ENCODE results near the gene BASP1. TPM values are rescaled to one million over a fixed set of nuclear protein-coding genes. Genes with fewer than 3 reads are reported as not detected.

The BASP1 gene
- total and polyA plus RNA-seq, 2 donors (not counting 1 experiment from before 2014, with no cell fraction given) = 53.0 to 66.4 TPM

- intact Hi-C loops (cut with micrococcal nuclease) = no loop called here
- Mint-ChIP-seq H3K4me3 (peak overlapping the region; percentile 5), H3K9me3 (ENCODE audit: insufficient read depth) (no peaks in the 10 kb centered on the region), H3K27me3 (no peaks in the 10 kb centered on the region), H3K27ac (peak overlapping the region; percentile 78), H3K4me1 (peaks cover 71% of the 10 kb centered on the region)
- H3K27me3 ChIP-seq (replicated peaks in 1 of 4; ENCODE audit: control extremely low read depth in 1 of 4, control insufficient read depth in 3 of 4, insufficient read depth in 4 of 4, low read length in 3 of 4) = no peaks in the 10 kb centered on the region
- H3K27ac ChIP-seq (ENCODE audit: low read length in 2 of 2) = peak overlapping the region in 1 of 2 donors; percentile 25
- H3K9me3 ChIP-seq (ENCODE audit: control extremely low read depth in 1 of 3, control insufficient read depth in 2 of 3, insufficient read depth in 1 of 3, low read length in 2 of 3) = peaks cover 0 to 12% (median 0%) of the 10 kb centered on the region in 3 donors
- POLR2A ChIA-PET = interaction anchor here (0.6 kb wide), 1 partner anchor 169 kb away, joined by 5 read pairs; no protein-coding TSS in a partner anchor
- H3K79me2 ChIP-seq (ENCODE audit: control insufficient read depth, insufficient read depth, low read length) = peaks cover 87% of the 10 kb centered on the region
- peaks cover 41 to 45% of the 10 kb centered on the region in 2 donors for H3K4me1 ChIP-seq (ENCODE audit: control insufficient read depth in 2 of 2, insufficient read depth in 2 of 2, low read length in 2 of 2)
- H3K4me3 ChIP-seq (ENCODE audit: control extremely low read depth in 1 of 5, extremely low read depth in 1 of 5, insufficient read depth in 1 of 5, low read depth in 2 of 5, low read length in 4 of 5) = no peak overlapping the region
- H3K36me3 ChIP-seq (replicated peaks in 1 of 2; ENCODE audit: control extremely low read depth in 1 of 2, control insufficient read depth in 1 of 2, extremely low read depth in 1 of 2, insufficient read depth in 2 of 2, low read length in 1 of 2) = peaks cover 1 to 13% of the 10 kb centered on the region in 2 experiments
- TF ChIP-seq EZH2 (IDR thresholded peaks at IDR 0.05; ENCODE audit: borderline replicate concordance, insufficient read depth, low read depth, low read length, poor library complexity, severe bottlenecking) = no peak
- no peak for TF ChIP-seq CTCF (IDR thresholded peaks at IDR 0.05)
- no peaks in the 10 kb centered on the region for H4K20me1 ChIP-seq (ENCODE audit: control insufficient read depth, insufficient read depth, low read length, poor library complexity, severe bottlenecking)
- 87% methylated on average over 2 of the region's 3 CpGs for WGBS (ENCODE audit: insufficient coverage)
- CTCF ChIA-PET = interaction anchor here (0.9 kb wide), 1 partner anchor 56 kb away, joined by 3 read pairs; no protein-coding TSS in a partner anchor
- H2AFZ ChIP-seq (ENCODE audit: insufficient read depth, low read depth, low read length, poor library complexity, severe bottlenecking) = no peak overlapping the region
- DNase-seq = no peak
- ATAC-seq (ENCODE audit: low read depth) = no peak
- H3K4me2 ChIP-seq (replicated peaks; ENCODE audit: low read depth, low read length, poor library complexity, severe bottlenecking) = no peak overlapping the region
- no peak overlapping the region for H3K9ac ChIP-seq (ENCODE audit: low read length)
Observed at GRCh38 chr5:17272111-17272510, 54.7 kb downstream of the BASP1 start.

- H3K4me2 ChIP-seq (replicated peaks; ENCODE audit: low read depth, low read length, poor library complexity, severe bottlenecking) = no peak overlapping the region
- H3K36me3 ChIP-seq (replicated peaks in 1 of 2; ENCODE audit: control extremely low read depth in 1 of 2, control insufficient read depth in 1 of 2, extremely low read depth in 1 of 2, insufficient read depth in 2 of 2, low read length in 1 of 2) = peaks cover 0 to 13% of the 10 kb centered on the region in 2 experiments
- Mint-ChIP-seq H3K27me3 (no peaks in the 10 kb centered on the region), H3K9me3 (ENCODE audit: insufficient read depth) (no peaks in the 10 kb centered on the region), H3K4me1 (peaks cover 78% of the 10 kb centered on the region), H3K4me3 (no peak overlapping the region), H3K27ac (peak overlapping the region; percentile 85)
- POLR2A ChIA-PET = no interaction called here
- intact Hi-C loops (cut with micrococcal nuclease) = no loop called here
- WGBS (ENCODE audit: insufficient coverage) = 98% methylated on average over 50 of the region's 57 CpGs
- H2AFZ ChIP-seq (ENCODE audit: insufficient read depth, low read depth, low read length, poor library complexity, severe bottlenecking) = no peak overlapping the region
- CTCF ChIA-PET = interaction anchor here (2.0 kb wide), 1 partner anchor 60 kb away, joined by 8 read pairs; no protein-coding TSS in a partner anchor
- H3K9me3 ChIP-seq (ENCODE audit: control extremely low read depth in 1 of 3, control insufficient read depth in 2 of 3, insufficient read depth in 1 of 3, low read length in 2 of 3) = peaks cover 0 to 12% (median 0%) of the 10 kb centered on the region in 3 donors
- ATAC-seq (ENCODE audit: low read depth) = no peak
- H3K27ac ChIP-seq (ENCODE audit: low read length in 2 of 2) = peak overlapping the region in 1 of 2 donors; percentile 85
- peaks cover 54 to 58% of the 10 kb centered on the region in 2 donors for H3K4me1 ChIP-seq (ENCODE audit: control insufficient read depth in 2 of 2, insufficient read depth in 2 of 2, low read length in 2 of 2)
- no peak overlapping the region for H3K9ac ChIP-seq (ENCODE audit: low read length)
- no peaks in the 10 kb centered on the region for H4K20me1 ChIP-seq (ENCODE audit: control insufficient read depth, insufficient read depth, low read length, poor library complexity, severe bottlenecking)
- TF ChIP-seq CTCF (IDR thresholded peaks at IDR 0.05) = no peak
- no peak for TF ChIP-seq EZH2 (IDR thresholded peaks at IDR 0.05; ENCODE audit: borderline replicate concordance, insufficient read depth, low read depth, low read length, poor library complexity, severe bottlenecking)
- no peak overlapping the region for H3K4me3 ChIP-seq (ENCODE audit: control extremely low read depth in 1 of 5, extremely low read depth in 1 of 5, insufficient read depth in 1 of 5, low read depth in 2 of 5, low read length in 4 of 5)
- no peak for DNase-seq
- H3K27me3 ChIP-seq (replicated peaks in 1 of 4; ENCODE audit: control extremely low read depth in 1 of 4, control insufficient read depth in 3 of 4, insufficient read depth in 4 of 4, low read length in 3 of 4) = no peaks in the 10 kb centered on the region
- H3K79me2 ChIP-seq (ENCODE audit: control insufficient read depth, insufficient read depth, low read length) = peaks cover 77% of the 10 kb centered on the region
Observed at GRCh38 chr5:17275289-17276158, 58.1 kb downstream of the BASP1 start.

All from B cell (primary cell).